ENCODE data around the gene TMEM250.
A peak's percentile ranks its signal among the peaks of the same experiment; 100 is the strongest.
"Not testable (repeated sequence)": the region's sequence is repeated elsewhere in the genome, so short reads cannot be mapped to it uniquely, and the experiment has no call there.

The TMEM250 gene

GRCh38 chr9:136111190-136111589, 7.5 kb downstream of the TMEM250 start:
- no peak for DNase-seq (ENCODE audit: low read depth in 2 of 2)

GRCh38 chr9:136110082-136111061, 8.3 kb downstream of the TMEM250 start:
- DNase-seq (ENCODE audit: low read depth in 2 of 2): no peak

GRCh38 chr9:136109351-136110081, 9.2 kb downstream of the TMEM250 start:
- peak; percentile 82 to 89 for DNase-seq (ENCODE audit: low read depth in 2 of 2)

- DNase-seq (ENCODE audit: low read depth in 2 of 2): no peak
Measured at GRCh38 chr9:136108648-136109266, 9.9 kb downstream of the TMEM250 start.

GRCh38 chr9:136107953-136108647, 10.6 kb downstream of the TMEM250 start:
- DNase-seq (ENCODE audit: low read depth in 2 of 2): no peak

GRCh38 chr9:136107155-136107952, 11.3 kb downstream of the TMEM250 start:
- no peak for DNase-seq (ENCODE audit: low read depth in 2 of 2)

GRCh38 chr9:136105398-136106135, 13.1 kb downstream of the TMEM250 start:
- no peak for DNase-seq (ENCODE audit: low read depth in 2 of 2)

GRCh38 chr9:136104916-136105315, 13.8 kb downstream of the TMEM250 start:
- DNase-seq (ENCODE audit: low read depth in 2 of 2): no peak

GRCh38 chr9:136104488-136104800, 14.2 kb downstream of the TMEM250 start:
- DNase-seq (ENCODE audit: low read depth in 2 of 2): no peak

GRCh38 chr9:136103651-136104487, 14.8 kb downstream of the TMEM250 start:
- no peak for DNase-seq (ENCODE audit: low read depth in 2 of 2)

GRCh38 chr9:136101615-136102074, 17.0 kb downstream of the TMEM250 start:
- DNase-seq (ENCODE audit: low read depth in 2 of 2): not testable (repeated sequence)

GRCh38 chr9:136100700-136101614, 17.7 kb downstream of the TMEM250 start:
- no peak for DNase-seq (ENCODE audit: low read depth in 2 of 2)

GRCh38 chr9:136099542-136099941, 19.1 kb downstream of the TMEM250 start:
- no peak for DNase-seq (ENCODE audit: low read depth in 2 of 2)

GRCh38 chr9:136098844-136099243, 19.8 kb downstream of the TMEM250 start:
- no peak for DNase-seq (ENCODE audit: low read depth in 2 of 2)

- DNase-seq (ENCODE audit: low read depth in 2 of 2): no peak
Measured at GRCh38 chr9:136098210-136098609, 20.5 kb downstream of the TMEM250 start.

GRCh38 chr9:136096505-136097001, 22.1 kb downstream of the TMEM250 start:
- no peak for DNase-seq (ENCODE audit: low read depth in 2 of 2)

GRCh38 chr9:136095070-136096058, 23.3 kb downstream of the TMEM250 start, which contains the start of gene NACC2:
NACC2 (minus strand) TSS chr9:136095289; CDS start chr9:136050521, 44,768 bp downstream.
- no peak for DNase-seq (ENCODE audit: low read depth in 2 of 2)
